ENCODE data around the gene ENKUR.

Gene ENKUR

GRCh38 chr10:24965051-24965450 is 50.9 kb downstream of the ENKUR start:
- no peak for DNase-seq (ENCODE audit: extremely low read depth, low read depth)

GRCh38 chr10:24963521-24964041 is 52.4 kb downstream of the ENKUR start:
- no peak for TF ChIP-seq CTCF (IDR thresholded peaks at IDR 0.05; ENCODE audit: low read depth, low read length)
- DNase-seq (ENCODE audit: extremely low read depth, low read depth) = no peak

More at GRCh38 chr10:24965051-24965450, 50.9 kb downstream of the ENKUR start:
- no peak for TF ChIP-seq CTCF (IDR thresholded peaks at IDR 0.05; ENCODE audit: low read depth, low read length)

GRCh38 chr10:24962995-24963394 is 53.0 kb downstream of the ENKUR start:
- no peak for TF ChIP-seq CTCF (IDR thresholded peaks at IDR 0.05; ENCODE audit: low read depth, low read length)
- DNase-seq (ENCODE audit: extremely low read depth, low read depth) = no peak

GRCh38 chr10:24961582-24961981 is 54.4 kb downstream of the ENKUR start:
- DNase-seq (ENCODE audit: extremely low read depth, low read depth) = no peak
- no peak for TF ChIP-seq CTCF (IDR thresholded peaks at IDR 0.05; ENCODE audit: low read depth, low read length)

GRCh38 chr10:24959382-24959730 is 56.6 kb downstream of the ENKUR start:
- DNase-seq (ENCODE audit: extremely low read depth, low read depth) = no peak
- no peak for TF ChIP-seq CTCF (IDR thresholded peaks at IDR 0.05; ENCODE audit: low read depth, low read length)

- no peak; the same call in 1 of the 2 replicates for TF ChIP-seq CTCF (IDR thresholded peaks at IDR 0.05; ENCODE audit: low read depth, low read length)
- DNase-seq (ENCODE audit: extremely low read depth, low read depth) = no peak
Measured at GRCh38 chr10:24958721-24959381, 57.1 kb downstream of the ENKUR start.

GRCh38 chr10:24958091-24958720 is 57.8 kb downstream of the ENKUR start:
- DNase-seq (ENCODE audit: extremely low read depth, low read depth) = peak; percentile 84
- TF ChIP-seq CTCF (IDR thresholded peaks at IDR 0.05; ENCODE audit: low read depth, low read length) = no peak

- peak; percentile 69 for DNase-seq (ENCODE audit: extremely low read depth, low read depth)
Measured at GRCh38 chr10:24957624-24958051, 58.3 kb downstream of the ENKUR start.
